ENCODE measurements around the gene CDC20. TPM values are rescaled to one million over a fixed set of nuclear protein-coding genes. Genes with fewer than 3 reads are reported as not detected.

CDC20 gene
- total RNA-seq, 1 experiment from 2014 or later = 296 TPM

DNA sequence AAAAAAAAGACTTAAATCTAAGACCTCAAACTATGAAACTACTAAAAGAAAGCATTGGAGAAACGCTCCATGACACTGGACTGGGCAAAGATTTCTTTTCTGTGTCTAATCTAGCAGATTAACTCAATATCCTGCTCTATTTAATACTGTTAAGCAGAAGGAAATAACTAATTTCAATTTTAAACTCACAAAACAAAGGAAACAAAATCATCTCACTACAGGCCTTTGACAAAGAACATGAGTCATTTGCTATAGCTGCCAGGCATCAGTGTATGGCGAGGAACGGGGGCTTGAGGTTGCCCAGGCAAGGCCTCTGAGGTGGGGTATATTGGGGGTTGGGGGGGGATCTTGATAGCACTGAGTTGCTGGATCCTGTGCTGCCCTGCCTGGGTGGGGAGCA, 51.8 kb downstream of the CDC20 start:
- CTCF ChIA-PET = interaction anchor here (0.6 kb wide), 1 partner anchor 482 kb away, joined by 14 read pairs; no protein-coding TSS in a partner anchor

More for the DNA sequence above, 51.8 kb downstream of the CDC20 start:
- POLR2A ChIA-PET (ENCODE audit: low non-redundant PET) = no interaction called here
- no peaks in the 10 kb centered on the region for H3K36me3 ChIP-seq (ENCODE audit: insufficient read depth, low read length, poor library complexity, severe bottlenecking)
- H3K4me3 ChIP-seq (ENCODE audit: low read depth, low read length, poor library complexity, severe bottlenecking) = no peak overlapping the region
- no peaks in the 10 kb centered on the region for H3K9me3 ChIP-seq (ENCODE audit: low read depth, low read length, poor library complexity, severe bottlenecking)
- no peaks in the 10 kb centered on the region for H3K4me1 ChIP-seq (ENCODE audit: insufficient read depth, low read length, poor library complexity, severe bottlenecking)
- no peaks in the 10 kb centered on the region for H3K27me3 ChIP-seq (replicated peaks; ENCODE audit: insufficient read depth, low read depth, low read length, poor library complexity)
- no peak overlapping the region for H3K27ac ChIP-seq (ENCODE audit: low read depth, low read length, poor library complexity, severe bottlenecking)
- no peak for TF ChIP-seq CTCF (conservative IDR thresholded peaks at IDR 0.05; ENCODE audit: low read depth, low read length)
- TF ChIP-seq EZH2 (IDR thresholded peaks at IDR 0.05; ENCODE audit: borderline replicate concordance, low read depth, low read length, poor library complexity, severe bottlenecking) = no peak
- intact Hi-C loops (cut with micrococcal nuclease; ENCODE audit: unreplicated experiment) = no loop called here
- no TSS peak for BruUV-seq (replicated peaks)
- peak; percentile 69 for DNase-seq (ENCODE audit: low spot score)

Small RNA genes within 50 kb of the gene (microRNA-seq; reads per million reads assigned to microRNA genes)
- 3.0 reads per million, percentile 6 among the genes with 10 or more reads in this experiment for gene MIR6734

Other genes starting within 250 kb of the CDC20 start
- 145 and 169 TPM in 2 replicates for gene EBNA1BP2, start 186.7 kb upstream of the CDC20 start, total RNA-seq (2021)
- gene CFAP57, start 186.7 kb upstream of the CDC20 start, total RNA-seq (2021) = 0.20 and 0.73 TPM in 2 replicates
- gene TMEM125, start 89.0 kb upstream of the CDC20 start, total RNA-seq (2021) = not detected in 2 replicates
- gene C1orf210, start 73.4 kb upstream of the CDC20 start, total RNA-seq (2021) = not detected in 2 replicates
- not detected in 2 replicates for gene TIE1, start 58.0 kb upstream of the CDC20 start, total RNA-seq (2021)
- not detected in 2 replicates for gene MPL, start 21.2 kb upstream of the CDC20 start, total RNA-seq (2021)
- 47.4 and 53.7 TPM in 2 replicates for gene ELOVL1, start 9.0 kb downstream of the CDC20 start, total RNA-seq (2021)
- gene MED8, start 30.8 kb downstream of the CDC20 start, total RNA-seq (2021) = 36.7 TPM in 2 replicates
- gene SZT2, start 30.9 kb downstream of the CDC20 start, total RNA-seq (2021) = 27.9 and 34.6 TPM in 2 replicates
- gene HYI, start 95.0 kb downstream of the CDC20 start, total RNA-seq (2021) = 14.8 and 19.8 TPM in 2 replicates
- gene PTPRF, start 171.9 kb downstream of the CDC20 start, total RNA-seq (2021) = 110 and 118 TPM in 2 replicates